Measurements from ENCODE around the gene CD160. TPM values are rescaled to one million over a fixed set of nuclear protein-coding genes. Genes with fewer than 3 reads are reported as not detected.

CD160 gene
- total and polyA plus RNA-seq, 2 of the 13 experiments (the other 11 are each of a cell fraction or from before 2014, with no cell fraction given) = 0.09 TPM; not detected in 1

DNA sequence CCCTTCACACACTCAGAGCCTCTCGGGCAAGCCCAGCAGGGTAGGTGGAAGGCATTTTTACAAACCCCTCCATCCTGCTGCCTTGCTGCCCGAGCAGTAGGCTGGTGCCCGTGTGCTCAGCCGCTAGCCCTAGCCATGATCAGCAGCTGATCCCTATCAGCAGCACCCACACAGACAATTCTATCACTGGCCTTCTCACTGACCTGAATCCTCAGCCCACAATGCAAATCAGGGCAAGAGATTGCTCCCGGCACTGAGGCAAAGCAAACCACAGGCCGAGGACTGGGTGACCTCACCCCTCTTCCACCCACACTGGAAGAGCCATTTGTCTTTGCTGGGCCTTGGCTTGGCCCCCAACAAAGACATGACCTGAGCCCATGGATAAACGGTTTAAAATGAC, 11.2 kb upstream of the CD160 start (continued):
- no peak for TF ChIP-seq SOX13 (IDR thresholded peaks at IDR 0.05)
- peak in 1 of 2 experiments; percentile 6; a peak in 1 of 4 replicates for TF ChIP-seq SOX13 (CRISPR knock-in tag; conservative IDR thresholded peaks at IDR 0.05 in 1 of 2, IDR thresholded peaks at IDR 0.05 in 1 of 2)
- TF ChIP-seq JUNB (CRISPR knock-in tag; IDR thresholded peaks at IDR 0.05; ENCODE audit: borderline replicate concordance) = no peak
- no peak for TF ChIP-seq ESRRA (CRISPR knock-in tag; IDR thresholded peaks at IDR 0.05; ENCODE audit: low read depth)
- no peak for TF ChIP-seq GABPB1 (CRISPR knock-in tag; IDR thresholded peaks at IDR 0.05)
- TF ChIP-seq FOXK1 (CRISPR knock-in tag; IDR thresholded peaks at IDR 0.05; ENCODE audit: borderline replicate concordance, low read depth) = no peak
- no peak for TF ChIP-seq ZNF564 (CRISPR knock-in tag; IDR thresholded peaks at IDR 0.05)
- TF ChIP-seq, protein P1, sequence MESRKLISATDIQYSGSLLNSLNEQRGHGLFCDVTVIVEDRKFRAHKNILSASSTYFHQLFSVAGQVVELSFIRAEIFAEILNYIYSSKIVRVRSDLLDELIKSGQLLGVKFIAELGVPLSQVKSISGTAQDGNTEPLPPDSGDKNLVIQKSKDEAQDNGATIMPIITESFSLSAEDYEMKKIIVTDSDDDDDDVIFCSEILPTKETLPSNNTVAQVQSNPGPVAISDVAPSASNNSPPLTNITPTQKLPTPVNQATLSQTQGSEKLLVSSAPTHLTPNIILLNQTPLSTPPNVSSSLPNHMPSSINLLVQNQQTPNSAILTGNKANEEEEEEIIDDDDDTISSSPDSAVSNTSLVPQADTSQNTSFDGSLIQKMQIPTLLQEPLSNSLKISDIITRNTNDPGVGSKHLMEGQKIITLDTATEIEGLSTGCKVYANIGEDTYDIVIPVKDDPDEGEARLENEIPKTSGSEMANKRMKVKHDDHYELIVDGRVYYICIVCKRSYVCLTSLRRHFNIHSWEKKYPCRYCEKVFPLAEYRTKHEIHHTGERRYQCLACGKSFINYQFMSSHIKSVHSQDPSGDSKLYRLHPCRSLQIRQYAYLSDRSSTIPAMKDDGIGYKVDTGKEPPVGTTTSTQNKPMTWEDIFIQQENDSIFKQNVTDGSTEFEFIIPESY (CRISPR knock-in tag; IDR thresholded peaks at IDR 0.05) = no peak
- TF ChIP-seq ZNF136 (CRISPR knock-in tag; IDR thresholded peaks at IDR 0.05; ENCODE audit: low read depth) = no peak
- TF ChIP-seq HDAC2 (CRISPR knock-in tag; IDR thresholded peaks at IDR 0.05) = no peak
- TF ChIP-seq HMG20A (CRISPR knock-in tag; IDR thresholded peaks at IDR 0.05; ENCODE audit: borderline replicate concordance) = no peak
- TF ChIP-seq CBX5 (CRISPR knock-in tag; IDR thresholded peaks at IDR 0.05; ENCODE audit: borderline replicate concordance) = no peak
- TF ChIP-seq, protein P2, sequence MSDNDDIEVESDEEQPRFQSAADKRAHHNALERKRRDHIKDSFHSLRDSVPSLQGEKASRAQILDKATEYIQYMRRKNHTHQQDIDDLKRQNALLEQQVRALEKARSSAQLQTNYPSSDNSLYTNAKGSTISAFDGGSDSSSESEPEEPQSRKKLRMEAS (IDR thresholded peaks at IDR 0.05) = no peak
- TF ChIP-seq, protein P3, sequence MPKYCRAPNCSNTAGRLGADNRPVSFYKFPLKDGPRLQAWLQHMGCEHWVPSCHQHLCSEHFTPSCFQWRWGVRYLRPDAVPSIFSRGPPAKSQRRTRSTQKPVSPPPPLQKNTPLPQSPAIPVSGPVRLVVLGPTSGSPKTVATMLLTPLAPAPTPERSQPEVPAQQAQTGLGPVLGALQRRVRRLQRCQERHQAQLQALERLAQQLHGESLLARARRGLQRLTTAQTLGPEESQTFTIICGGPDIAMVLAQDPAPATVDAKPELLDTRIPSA (CRISPR knock-in tag; IDR thresholded peaks at IDR 0.05; ENCODE audit: borderline replicate concordance) = no peak
- no peak for TF ChIP-seq ZNF20 (CRISPR knock-in tag; IDR thresholded peaks at IDR 0.05)
- no peak for TF ChIP-seq ZNF329 (CRISPR knock-in tag; IDR thresholded peaks at IDR 0.05; ENCODE audit: low read depth)
- no peak for TF ChIP-seq ZNF34 (CRISPR knock-in tag; IDR thresholded peaks at IDR 0.05; ENCODE audit: borderline replicate concordance)
- no peak for TF ChIP-seq ELF3 (CRISPR knock-in tag; IDR thresholded peaks at IDR 0.05)
- no peak for TF ChIP-seq ZNF569 (CRISPR knock-in tag; IDR thresholded peaks at IDR 0.05; ENCODE audit: borderline replicate concordance)
- TF ChIP-seq, protein P4, sequence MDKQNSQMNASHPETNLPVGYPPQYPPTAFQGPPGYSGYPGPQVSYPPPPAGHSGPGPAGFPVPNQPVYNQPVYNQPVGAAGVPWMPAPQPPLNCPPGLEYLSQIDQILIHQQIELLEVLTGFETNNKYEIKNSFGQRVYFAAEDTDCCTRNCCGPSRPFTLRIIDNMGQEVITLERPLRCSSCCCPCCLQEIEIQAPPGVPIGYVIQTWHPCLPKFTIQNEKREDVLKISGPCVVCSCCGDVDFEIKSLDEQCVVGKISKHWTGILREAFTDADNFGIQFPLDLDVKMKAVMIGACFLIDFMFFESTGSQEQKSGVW (CRISPR knock-in tag; IDR thresholded peaks at IDR 0.05; ENCODE audit: borderline replicate concordance) = no peak
- no peak for TF ChIP-seq MBNL3 (CRISPR knock-in tag; conservative IDR thresholded peaks at IDR 0.05)
- TF ChIP-seq, protein P5, sequence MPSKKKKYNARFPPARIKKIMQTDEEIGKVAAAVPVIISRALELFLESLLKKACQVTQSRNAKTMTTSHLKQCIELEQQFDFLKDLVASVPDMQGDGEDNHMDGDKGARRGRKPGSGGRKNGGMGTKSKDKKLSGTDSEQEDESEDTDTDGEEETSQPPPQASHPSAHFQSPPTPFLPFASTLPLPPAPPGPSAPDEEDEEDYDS (CRISPR knock-in tag; IDR thresholded peaks at IDR 0.05) = no peak
- TF ChIP-seq PAX8 (CRISPR knock-in tag; IDR thresholded peaks at IDR 0.05; ENCODE audit: borderline replicate concordance) = no peak
- TF ChIP-seq, protein P6, sequence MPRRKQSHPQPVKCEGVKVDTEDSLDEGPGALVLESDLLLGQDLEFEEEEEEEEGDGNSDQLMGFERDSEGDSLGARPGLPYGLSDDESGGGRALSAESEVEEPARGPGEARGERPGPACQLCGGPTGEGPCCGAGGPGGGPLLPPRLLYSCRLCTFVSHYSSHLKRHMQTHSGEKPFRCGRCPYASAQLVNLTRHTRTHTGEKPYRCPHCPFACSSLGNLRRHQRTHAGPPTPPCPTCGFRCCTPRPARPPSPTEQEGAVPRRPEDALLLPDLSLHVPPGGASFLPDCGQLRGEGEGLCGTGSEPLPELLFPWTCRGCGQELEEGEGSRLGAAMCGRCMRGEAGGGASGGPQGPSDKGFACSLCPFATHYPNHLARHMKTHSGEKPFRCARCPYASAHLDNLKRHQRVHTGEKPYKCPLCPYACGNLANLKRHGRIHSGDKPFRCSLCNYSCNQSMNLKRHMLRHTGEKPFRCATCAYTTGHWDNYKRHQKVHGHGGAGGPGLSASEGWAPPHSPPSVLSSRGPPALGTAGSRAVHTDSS (CRISPR knock-in tag; conservative IDR thresholded peaks at IDR 0.05) = no peak
- no peak for TF ChIP-seq DNMT3B (CRISPR knock-in tag; conservative IDR thresholded peaks at IDR 0.05)
- TF ChIP-seq ZNF720 (CRISPR knock-in tag; IDR thresholded peaks at IDR 0.05) = no peak
- TF ChIP-seq ZFP41 (CRISPR knock-in tag; IDR thresholded peaks at IDR 0.05; ENCODE audit: borderline replicate concordance) = no peak
- TF ChIP-seq MTF1 (CRISPR knock-in tag; IDR thresholded peaks at IDR 0.05) = no peak
